Liver (tissue), 3 donors: ENCODE measurements around the gene FMO3.

Experiments used
- CTCF ChIP-seq: fragments of 150-350 bp; IDR thresholded peaks from 2 replicates; pipeline ENCODE4 v1.5.1; 2017; ENCODE audit warnings: improper control_type of control experiment, low read depth, low read length; ENCODE audit not compliant: missing input control
- EGR1 ChIP-seq, 2 donors: IDR thresholded peaks; 2 replicates each; pipeline ENCODE4 v1.6.1; 2016 to 2018; ENCODE audit warnings: antibody characterized with exemption in 2 of 2, low read depth in 2 of 2
- GABPA ChIP-seq, 2 donors: IDR thresholded peaks in 1 of 2; conservative IDR thresholded peaks in 1 of 2; 2 replicates each; pipeline ENCODE4 v1.6.1; 2016; ENCODE audit warnings: antibody characterized with exemption in 2 of 2, mild to moderate bottlenecking in 1 of 2, moderate library complexity in 1 of 2
- HNF4A ChIP-seq, 2 donors: conservative IDR thresholded peaks; 2 replicates each; pipeline ENCODE4 v1.6.1; 2016; ENCODE audit warnings: antibody characterized with exemption in 2 of 2, mild to moderate bottlenecking in 2 of 2
- JUND ChIP-seq, 2 donors: IDR thresholded peaks; 2 replicates each; pipeline ENCODE4 v1.6.1; 2016; ENCODE audit warnings: antibody characterized with exemption in 2 of 2
- MAX ChIP-seq: IDR thresholded peaks from 2 replicates; pipeline ENCODE4 v1.6.1; 2016; ENCODE audit warnings: antibody characterized with exemption
- RXRA ChIP-seq, 2 donors: IDR thresholded peaks; 2 replicates each; pipeline ENCODE4 v1.6.1; 2017 to 2018; ENCODE audit warnings: antibody characterized with exemption in 2 of 2, mild to moderate bottlenecking in 1 of 2
- YY1 ChIP-seq: IDR thresholded peaks from 2 replicates; pipeline ENCODE4 v1.6.1; 2016; ENCODE audit warnings: antibody characterized with exemption, mild to moderate bottlenecking
- TF ChIP-seq, protein P1 (sequence below): IDR thresholded peaks from 2 replicates; pipeline ENCODE4 v1.6.1; 2016; ENCODE audit warnings: antibody characterized with exemption
- TF ChIP-seq, protein P2 (sequence below): IDR thresholded peaks from 2 replicates; pipeline ENCODE4 v1.6.1; 2016; ENCODE audit warnings: antibody characterized with exemption
- donor health status: healthy.
- donor health status: healthy.

DNA sequence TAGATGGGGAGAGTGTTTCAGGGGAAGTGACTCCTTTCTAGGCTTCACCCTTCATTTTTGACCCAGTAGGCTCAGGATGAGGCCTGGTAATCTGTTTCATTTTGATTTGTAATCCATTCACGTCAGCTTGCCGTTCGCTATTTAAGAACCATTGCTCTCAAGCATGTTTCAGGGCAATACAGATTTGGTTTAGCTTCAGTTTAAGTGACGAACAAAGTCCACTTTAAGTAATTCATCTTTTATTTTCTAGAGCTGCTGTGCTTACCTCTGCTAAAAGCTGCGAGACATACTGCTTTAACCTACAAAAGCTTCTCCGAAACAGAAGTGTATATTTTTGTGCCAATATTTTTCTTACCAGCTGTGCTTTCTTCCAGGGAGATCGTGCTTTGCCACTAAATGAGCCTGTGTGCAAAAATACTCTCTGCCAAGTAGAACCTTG lies 8.9 kb upstream of the FMO3 start:
- TF ChIP-seq CTCF (no peak), RXRA (IDR thresholded peaks at IDR 0.05) (peak in 1 of 2 donors; percentile 44), EGR1 (IDR thresholded peaks at IDR 0.05; ENCODE audit: low read depth in 2 of 2) (no peak), JUND (IDR thresholded peaks at IDR 0.05) (no peak), MAX (peak; percentile 35), GABPA (IDR thresholded peaks at IDR 0.05 in 1 of 2, conservative IDR thresholded peaks at IDR 0.05 in 1 of 2) (no peak), HNF4A (conservative IDR thresholded peaks at IDR 0.05) (peak; percentile 54 to 56), YY1 (peak; percentile 56)
- TF ChIP-seq, protein P1, sequence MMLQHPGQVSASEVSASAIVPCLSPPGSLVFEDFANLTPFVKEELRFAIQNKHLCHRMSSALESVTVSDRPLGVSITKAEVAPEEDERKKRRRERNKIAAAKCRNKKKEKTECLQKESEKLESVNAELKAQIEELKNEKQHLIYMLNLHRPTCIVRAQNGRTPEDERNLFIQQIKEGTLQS, result no peak
- TF ChIP-seq, protein P2, sequence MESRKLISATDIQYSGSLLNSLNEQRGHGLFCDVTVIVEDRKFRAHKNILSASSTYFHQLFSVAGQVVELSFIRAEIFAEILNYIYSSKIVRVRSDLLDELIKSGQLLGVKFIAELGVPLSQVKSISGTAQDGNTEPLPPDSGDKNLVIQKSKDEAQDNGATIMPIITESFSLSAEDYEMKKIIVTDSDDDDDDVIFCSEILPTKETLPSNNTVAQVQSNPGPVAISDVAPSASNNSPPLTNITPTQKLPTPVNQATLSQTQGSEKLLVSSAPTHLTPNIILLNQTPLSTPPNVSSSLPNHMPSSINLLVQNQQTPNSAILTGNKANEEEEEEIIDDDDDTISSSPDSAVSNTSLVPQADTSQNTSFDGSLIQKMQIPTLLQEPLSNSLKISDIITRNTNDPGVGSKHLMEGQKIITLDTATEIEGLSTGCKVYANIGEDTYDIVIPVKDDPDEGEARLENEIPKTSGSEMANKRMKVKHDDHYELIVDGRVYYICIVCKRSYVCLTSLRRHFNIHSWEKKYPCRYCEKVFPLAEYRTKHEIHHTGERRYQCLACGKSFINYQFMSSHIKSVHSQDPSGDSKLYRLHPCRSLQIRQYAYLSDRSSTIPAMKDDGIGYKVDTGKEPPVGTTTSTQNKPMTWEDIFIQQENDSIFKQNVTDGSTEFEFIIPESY, result no peak
